GM18517 (cell line): ENCODE data around the gene LIG4.
"Not testable (repeated sequence)": the region's sequence is repeated elsewhere in the genome, so short reads cannot be mapped to it uniquely, and the experiment has no call there.

Source experiments
- ATAC-seq: cut with Tn5 transposase; IDR thresholded peaks from one replicate; pipeline ENCODE4 v1.9.1; 2021; ENCODE audit warnings: mild to moderate bottlenecking, moderate library complexity; ENCODE audit not compliant: unreplicated experiment

LIG4 gene

DNA sequence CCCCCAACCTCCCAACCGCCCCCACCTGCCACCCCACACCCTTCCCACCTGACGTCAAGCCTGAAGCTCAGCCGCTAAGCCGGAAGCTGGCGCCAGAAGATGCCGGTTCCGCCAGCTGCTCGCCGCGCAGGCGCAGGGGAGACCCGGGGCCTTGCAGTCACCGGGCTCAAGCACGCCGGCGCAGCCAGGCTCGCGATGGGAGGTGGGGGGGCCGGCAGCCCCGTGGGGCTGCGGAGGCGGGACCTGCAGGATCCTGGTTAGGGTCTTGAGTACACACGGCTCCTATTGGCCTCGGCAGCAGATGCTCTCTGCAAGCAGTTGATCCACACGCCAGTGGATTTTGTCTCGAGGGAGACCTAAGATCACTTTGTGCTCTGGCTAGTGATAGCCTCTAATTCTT is at the start of gene LIG4:
Gene LIG4 (minus strand): TSS at position 101 of the 400 bp plus-strand sequence. CDS start 4,268 bp downstream, outside the sequence.
- ATAC-seq = peak; percentile 49

DNA sequence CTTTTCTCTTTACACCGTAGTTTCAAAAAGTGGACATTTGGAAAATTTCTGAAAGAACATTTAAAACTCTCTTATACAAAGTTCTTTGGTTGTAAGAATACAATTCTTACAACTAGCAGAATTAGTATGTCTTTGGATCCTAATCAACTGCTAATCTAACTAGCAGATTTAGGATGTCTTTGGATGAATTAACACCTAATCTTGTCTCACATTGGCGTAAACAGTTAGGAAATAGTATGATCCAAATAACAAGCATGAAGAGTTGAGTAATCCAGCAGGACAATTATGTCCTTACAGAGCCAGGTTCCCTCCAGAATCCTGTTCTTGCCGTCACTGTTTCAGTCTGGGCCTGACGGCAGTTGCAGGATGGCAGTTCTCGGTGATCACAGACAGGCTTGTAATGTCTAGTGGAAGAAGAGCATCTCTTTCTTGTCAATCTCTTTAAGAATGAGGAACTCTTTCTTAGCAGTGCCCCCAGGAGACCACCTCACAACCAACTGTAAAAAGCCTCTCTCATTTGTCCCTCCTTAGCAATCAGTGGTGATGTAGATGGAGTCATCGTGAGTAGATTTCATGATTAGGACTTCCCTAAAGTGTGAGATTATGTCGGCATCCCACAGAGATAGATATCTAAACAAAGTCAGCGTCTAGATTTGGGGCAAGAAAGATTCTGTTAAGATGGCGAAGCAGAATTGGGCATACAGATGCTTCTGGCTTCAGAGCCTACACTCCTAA is 48.5 kb upstream of the LIG4 start:
- no peak for ATAC-seq

DNA sequence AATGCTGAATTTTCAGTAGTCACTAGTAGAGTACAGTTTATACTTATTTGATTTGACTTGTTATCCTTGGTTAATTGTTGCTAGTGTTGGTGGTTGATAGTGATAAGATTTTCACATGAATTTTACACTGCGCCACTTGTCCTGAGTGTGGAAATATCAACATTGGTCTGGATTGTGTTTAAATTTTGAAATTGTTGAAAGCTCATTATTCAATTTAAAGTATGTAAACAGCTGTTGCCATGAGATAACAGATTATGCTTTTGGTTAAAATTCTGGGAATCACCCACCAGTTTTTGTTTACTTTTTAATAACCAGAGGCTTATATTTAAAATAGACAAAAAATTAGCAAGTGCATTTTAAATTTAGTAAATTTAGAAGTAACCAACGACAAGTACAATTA is 41.9 kb upstream of the LIG4 start:
- ATAC-seq = no peak

DNA sequence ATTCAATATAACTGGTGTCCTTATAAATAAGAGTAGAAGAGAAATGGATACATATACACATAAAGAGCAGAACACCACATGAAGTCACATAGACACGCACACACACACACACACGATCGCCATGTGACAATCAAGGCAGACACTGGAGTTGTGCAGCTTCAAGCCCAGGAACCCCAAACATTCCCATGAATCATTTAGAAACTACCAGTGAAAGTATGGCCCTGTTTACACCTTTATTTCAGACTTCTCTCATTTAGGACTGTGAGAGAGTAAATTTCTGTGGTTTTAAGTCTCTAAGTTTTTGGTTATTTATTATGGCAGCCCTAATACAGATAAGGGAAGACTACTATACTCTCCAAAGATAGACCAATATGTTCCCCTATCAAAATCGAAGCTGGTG is 33.8 kb upstream of the LIG4 start:
- ATAC-seq = no peak

DNA sequence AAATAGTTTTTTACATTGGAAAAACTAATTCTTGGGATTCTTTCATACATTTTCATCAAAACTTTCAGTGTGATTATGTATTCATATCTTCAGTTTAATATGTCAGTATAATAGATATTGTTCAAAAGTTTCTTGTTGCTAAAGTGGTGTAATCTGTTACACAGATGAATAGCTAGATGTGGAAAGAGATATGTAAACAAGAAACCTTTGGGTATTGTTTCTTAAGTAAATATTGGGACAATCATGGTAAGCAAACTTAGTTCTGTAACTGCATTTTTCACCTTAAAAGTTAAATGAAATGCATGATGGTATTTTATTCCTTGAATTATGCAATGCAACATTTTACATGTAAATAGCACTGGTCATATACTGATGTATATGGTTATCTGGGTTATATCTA is 15.0 kb upstream of the LIG4 start:
- ATAC-seq = no peak

DNA sequence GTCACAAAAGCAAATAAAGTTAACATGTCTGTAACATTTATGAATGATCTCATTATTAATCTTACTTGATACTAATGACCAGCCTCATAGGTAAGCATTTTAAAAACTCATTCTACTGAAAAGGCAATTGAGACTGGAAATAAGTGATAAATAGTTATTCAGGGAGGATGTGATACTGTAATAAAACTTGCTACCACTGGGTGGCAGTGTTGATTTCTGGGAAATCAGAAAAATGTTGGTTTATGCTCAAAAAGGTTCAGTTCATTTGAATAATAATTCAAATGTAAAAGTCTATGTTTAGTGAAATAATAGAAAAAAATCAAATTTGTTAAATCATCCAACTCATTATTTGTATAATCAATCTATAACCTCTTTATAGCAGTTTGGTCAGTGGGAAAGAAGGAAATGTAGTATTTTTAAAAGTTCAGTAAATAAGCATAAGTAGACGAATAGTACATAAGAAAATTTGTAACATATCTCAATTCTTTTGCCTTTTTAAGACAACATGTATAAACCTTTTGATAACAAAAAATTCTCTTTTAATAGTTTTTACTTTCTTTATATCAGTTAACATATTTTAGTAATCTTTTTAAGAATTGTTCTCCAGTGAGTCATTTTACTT is 12.4 kb upstream of the LIG4 start:
- ATAC-seq = peak; percentile 53

DNA sequence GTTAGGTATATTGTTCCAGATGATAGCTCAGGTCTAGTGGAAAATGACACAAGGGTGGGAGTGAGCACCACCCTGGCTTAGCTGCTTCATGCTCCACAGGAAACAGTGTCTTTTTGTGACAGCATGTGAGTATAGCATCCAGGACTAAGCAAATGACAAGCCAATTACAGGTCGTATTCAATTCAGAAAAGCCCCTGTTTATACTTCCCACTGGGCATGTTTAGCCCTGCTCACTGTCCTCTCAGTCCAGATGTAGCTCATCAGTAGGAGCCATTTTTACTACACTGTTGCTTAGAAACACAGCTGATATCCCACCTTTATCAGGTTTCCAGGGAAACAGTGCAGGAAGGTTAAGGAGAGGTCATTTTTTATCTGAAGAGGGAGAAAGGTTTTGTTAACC is 10.8 kb upstream of the LIG4 start:
- ATAC-seq = no peak

DNA sequence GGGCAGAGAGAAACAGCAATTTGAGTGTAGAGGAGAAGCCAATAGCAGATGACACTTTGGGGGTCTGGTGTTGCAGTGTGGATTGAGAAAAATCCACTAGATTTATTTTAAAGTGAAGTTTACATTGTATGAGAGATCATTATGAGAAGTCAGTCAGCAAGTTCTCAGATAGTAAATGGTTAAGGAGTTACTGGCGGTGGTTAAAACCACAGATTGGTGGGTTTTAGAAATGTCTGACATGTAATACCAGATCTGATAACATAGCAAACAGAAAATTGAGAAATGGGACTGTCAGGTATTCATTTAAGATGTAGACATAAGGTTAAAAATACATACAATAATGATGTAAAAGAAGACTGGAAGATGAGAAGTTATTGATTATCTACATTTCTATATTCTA is 10.1 kb upstream of the LIG4 start:
- ATAC-seq = no peak

DNA sequence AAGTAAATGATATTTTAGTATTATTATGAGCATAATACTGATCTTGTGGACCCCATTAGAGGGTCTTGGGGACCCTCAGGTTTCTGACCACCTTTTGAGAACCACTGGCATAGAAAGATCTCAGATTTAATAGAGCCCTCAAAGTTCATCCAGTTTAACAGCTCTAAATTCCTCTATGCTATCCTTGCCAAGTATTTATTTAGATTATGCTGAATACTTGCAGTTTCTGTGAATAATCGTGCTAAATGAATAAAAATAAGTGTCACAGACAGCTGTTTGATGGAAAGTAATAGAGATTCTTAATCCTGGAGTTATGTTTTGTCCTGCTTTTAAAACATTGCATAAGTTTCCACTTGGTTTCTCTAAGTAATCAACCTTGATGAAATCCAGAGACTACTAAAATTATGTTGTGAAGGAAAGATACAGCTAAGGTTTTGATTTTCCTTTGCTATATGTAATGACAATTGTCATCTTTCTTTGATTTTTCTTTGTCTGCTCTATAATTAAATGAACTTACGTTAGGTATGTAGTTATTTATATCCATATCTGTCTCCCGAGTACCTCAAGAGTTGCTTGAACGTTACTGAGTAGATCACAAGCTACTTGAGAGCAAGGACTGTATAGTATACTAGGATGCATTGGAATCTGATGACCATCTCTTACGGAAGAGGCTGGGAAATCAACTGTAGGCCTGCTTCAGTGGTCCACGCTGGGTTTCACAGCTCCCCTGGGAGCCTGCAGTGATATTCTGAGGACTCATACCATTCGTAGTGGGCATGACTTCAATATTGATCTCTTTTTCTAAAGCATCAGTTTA is 8.6 kb upstream of the LIG4 start:
- no peak for ATAC-seq

DNA sequence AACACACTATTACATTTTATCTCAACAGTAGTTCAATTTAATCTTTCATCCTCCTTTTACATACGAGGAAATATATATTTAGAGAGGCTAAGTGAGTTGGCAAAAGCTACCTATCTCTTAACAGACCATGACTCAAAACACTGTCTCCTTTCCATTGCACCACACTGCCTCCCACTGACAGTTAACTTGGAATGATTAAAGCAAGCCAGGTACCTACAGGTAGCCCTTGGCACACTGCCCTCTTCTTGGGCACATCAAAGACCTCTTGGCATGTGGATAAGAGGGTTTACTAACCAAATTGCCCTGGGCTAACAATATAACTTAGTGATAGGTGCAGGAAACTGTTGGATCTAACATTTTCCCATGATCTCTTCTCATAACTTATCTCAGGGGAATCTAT is 4.7 kb upstream of the LIG4 start:
- ATAC-seq = no peak

DNA sequence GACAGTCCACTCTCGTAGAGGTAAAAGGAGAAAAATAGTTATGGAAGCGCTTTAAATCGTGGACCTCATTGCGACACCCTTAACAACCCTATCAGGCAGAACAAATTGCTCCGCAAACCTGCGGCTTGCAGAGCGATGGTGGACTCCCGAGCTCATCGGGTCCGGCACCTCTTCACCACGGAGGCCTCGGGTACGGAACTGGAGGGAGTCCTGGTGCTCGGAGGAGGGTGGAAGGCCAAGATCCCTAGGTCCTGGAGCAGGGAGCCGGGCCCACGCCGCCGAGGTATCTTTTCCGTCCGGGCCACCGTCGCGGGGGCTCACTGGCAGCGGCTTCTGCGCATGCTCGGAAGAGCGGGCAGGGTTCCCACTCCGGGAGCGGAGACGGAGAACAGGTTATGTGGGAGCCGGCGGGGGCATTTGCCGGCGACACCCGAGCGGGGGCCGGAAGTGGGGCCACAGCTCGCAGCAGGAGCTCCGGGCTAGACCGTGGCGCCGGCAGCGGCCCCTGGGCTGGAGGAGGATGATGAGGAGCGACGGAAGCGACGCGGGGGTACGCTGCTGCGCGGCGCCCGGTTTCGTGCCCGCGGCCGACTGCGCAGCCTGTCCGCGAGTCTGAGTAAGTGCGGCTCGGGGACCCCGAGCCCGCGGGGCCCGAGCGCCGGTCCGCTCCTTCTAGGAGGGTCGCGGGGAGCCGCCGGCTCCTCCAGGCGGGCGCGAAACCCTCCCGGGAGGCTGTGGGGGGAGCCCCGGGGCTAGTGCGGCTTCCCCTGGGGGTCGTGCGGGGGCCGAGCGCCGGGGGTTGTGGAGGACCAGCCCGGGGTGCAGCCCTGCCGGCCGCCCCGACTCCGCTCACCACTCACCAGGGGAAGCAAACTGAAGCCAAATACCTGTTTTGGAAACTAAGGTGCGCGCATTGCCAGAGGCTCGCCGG is 3.0 kb upstream of the LIG4 start, which contains the start of gene ABHD13:
Gene ABHD13 (plus strand): TSS at position 349 of the 931 bp plus-strand sequence. CDS start 10,827 bp downstream, outside the sequence.
- ATAC-seq = peak; percentile 81

DNA sequence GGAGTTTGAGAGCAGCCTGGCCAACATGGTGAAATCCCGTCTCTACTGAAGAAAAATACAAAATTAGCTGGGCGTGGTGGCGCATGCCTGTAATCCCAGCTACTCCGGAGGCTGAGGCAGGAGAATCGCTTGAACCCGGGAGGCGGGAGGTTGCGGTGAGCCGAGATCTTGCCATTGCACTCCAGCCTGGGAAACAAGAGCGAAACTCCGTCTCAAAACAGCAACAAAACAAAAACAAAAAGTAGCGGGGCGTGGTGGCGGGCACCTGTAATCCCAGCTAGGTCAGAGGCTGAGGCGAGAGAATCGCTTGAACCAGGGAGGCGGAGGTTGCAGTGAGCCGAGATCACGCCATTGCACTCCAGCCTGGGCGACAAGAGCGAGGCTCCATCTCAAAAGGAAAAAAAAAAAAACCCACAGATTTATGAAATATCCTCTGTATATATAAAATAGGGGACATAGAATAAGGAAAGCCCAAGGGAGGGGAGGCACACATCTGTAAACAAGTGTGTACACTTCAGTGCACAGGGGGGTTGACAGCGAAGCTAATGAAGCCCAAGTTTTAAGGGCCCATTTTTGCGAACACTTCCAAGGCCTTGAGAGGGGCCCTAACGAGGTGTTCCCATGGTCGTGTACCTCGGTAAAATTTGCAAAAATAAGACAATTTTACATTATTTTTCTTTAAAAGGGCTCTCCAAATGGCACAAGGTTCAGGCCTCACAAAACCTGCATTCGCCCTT is 2.1 kb upstream of the LIG4 start:
- ATAC-seq = not testable (repeated sequence)

DNA sequence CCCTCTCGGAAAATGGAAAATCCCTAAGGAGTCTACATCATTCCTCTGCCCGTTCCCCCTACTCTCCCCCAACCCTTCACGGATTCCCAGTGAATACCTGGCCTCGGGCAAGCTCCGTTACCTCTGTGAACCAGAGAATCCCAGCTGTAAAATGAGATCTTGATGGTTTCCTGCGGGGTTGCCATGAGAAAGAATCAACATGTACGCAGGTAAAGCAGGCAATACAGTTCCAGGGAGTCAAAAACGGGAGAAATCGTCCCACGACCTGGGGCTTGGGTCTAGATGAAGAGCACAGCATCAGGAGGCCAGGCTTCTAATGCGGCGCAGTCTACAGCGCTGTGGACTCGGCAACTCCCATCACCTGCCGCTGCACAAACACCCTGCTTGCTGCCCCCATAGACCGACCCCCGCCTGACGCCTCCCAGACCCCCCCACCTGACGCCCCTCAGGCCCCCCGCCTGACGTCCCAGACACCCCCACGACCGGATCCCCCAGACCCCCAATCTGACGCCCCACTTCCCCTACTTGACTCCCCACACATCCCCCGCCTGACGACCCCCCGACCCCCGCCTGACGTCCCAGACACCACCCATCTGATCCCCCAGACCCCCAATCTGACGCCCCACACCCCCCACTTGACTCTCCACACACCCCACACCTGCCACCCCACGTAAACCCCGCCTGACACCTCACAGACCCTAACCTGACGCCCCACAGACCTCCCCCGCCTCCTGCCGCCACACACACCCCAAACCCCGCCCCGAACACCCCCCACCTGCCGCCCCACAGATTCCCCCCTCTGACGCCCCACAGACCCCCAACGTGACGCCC is 680 bp downstream of the LIG4 start:
- ATAC-seq = no peak

DNA sequence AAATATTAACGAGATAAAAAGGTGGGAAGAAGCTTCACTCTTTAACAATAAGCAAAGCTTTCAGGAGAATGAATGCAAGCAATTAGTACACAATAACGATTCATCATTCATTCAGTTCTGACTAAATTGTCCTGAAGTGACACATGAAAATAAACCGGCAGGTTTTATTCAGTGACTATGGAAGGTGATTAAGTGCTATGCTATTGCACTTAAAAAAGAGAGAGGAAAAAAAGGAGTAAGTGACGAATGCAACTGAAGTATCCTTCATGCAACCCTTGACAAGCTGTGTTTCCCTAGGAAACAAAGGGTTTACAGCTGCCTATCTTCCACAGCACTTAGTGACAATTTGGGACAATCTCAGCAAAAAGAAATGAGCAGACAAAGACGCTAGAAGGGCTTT is 1.4 kb downstream of the LIG4 start:
- no peak for ATAC-seq

DNA sequence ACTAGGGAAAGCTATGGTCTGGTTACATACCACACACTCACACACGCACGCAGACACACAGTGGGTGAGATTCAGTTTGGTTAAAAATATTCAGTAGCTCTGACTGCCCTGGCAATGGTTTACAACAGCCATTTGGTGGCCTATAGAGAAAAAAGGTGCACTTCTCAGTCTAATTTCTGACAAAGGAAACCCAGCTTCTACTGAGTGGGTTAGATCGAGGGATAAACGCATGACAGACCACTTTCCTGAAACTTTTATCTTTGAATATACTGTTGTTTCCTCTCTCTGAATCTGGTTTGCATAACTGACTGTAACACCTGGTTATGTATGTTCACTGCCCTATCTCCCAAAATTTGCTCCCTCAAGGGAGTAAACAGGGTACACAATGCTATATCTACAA is 2.5 kb downstream of the LIG4 start:
- ATAC-seq = peak; percentile 61

DNA sequence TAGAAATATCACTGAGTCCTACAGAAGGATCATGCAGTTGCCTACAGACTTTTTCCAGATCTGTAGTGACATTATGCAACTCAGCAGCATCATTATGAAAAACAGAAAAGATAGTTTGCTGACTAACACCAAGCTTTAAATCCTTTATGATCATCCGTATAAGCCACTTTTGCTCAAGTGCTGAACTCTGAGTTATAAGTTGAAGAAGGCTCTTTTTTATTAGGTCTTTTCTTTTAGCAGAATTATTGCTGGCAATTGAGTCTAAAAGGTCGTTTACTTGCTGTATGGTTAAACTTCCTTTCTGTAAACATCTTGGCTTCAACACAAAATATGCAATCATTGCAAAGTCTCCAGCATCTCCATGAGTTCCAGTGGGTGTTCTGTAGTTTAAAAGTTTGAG is 4.8 kb downstream of the LIG4 start:
- no peak for ATAC-seq

DNA sequence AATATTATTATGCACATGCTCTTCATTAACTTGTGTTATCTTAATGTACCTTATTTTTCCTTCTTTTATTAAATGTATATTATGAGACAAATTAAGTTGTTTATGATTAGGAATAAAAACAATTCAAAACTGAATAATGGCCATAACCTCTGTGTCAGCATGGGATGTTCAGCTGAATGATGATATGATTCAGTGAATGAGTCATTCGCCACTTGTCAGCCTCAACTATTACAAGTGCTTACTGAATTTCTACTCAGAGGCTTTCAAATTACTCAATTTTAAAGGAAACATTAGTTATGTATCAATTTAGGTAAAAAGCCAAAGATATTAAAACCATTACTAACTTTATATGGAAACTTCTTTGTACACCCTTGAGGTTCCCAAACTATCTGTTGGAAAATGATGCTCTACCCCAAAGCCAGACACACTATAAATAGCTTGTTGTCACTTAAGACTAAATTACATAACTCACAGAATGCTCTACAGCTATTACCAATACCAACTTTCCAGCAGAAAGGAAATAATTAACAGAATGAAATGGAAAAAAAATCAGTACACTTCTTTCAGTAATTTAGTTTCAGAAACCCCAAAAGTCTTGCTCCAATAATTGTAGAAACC is 14.4 kb downstream of the LIG4 start:
- no peak for ATAC-seq

DNA sequence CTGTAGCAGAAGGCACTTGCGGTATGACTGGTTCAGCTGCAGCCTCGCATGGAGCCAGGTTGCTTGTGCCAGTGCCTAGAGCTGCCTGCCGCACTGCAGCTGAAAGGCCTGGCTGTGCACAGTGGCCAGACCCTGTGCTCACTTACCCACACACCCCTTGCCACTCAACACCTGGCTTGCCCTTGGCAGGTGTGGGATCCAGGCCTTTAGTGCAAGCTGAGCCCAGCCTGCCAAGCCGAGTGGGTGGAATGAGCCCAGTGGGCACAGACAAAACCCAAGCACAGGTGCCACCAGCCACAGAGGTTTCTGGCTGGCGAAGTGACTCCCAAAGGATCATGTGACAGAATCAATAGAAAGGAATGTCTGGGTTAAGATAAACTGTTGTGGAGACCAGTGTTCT is 19.5 kb downstream of the LIG4 start:
- ATAC-seq = no peak

DNA sequence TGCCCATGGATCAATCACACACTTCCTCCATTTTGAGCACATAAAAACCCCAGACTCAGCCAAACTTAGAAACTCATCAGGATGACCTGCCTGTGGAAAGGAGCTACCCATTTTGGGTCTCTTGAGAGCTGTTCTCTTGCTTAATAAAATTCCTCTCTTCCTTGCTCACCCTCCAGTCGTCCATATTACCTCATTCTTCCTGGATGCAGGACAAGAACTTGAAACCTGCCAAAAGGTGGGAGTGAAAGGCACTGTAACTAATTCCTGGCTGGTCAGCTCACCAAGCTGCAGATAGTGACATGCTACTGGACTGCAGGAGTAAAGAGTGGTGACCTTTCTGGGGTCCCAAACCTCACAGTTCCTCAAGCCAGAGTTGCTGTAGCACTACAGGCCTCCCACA is 20.2 kb downstream of the LIG4 start:
- ATAC-seq = no peak
